Left ventricle myocardium inferior (tissue), 1 donor: ENCODE data around the gene CFHR3. TPM values are rescaled to one million over a fixed set of nuclear protein-coding genes. Genes with fewer than 3 reads are reported as not detected.

Source experiments
- DNase-seq: peaks from one replicate; pipeline ENCODE4 v3.0.0-alpha.2; 2020
- H3K27ac ChIP-seq: fragments of 200-600 bp; replicated peaks from 2 replicates; pipeline ENCODE4 v1.8.0; 2021
- H3K27me3 ChIP-seq: fragments of 200-600 bp; 2 replicates; pipeline ENCODE4 v1.8.0; 2021; ENCODE audit warnings: low read depth
- H3K36me3 ChIP-seq: fragments of 200-600 bp; 2 replicates; pipeline ENCODE4 v1.8.0; 2021
- H3K4me1 ChIP-seq: fragments of 200-600 bp; 2 replicates; pipeline ENCODE4 v1.8.0; 2021
- H3K4me3 ChIP-seq: fragments of 200-600 bp; 2 replicates; pipeline ENCODE4 v1.8.0; 2021; ENCODE audit warnings: mild to moderate bottlenecking, moderate library complexity
- H3K9me3 ChIP-seq: fragments of 200-600 bp; replicated peaks from 2 replicates; pipeline ENCODE4 v1.8.0; 2021
- intact Hi-C: fragments of 100-400 bp; cut with micrococcal nuclease; formaldehyde crosslinking; loops from one replicate; pipeline ENCODE4 v1.11.0; 2022
- long read RNA-seq: library from polyadenylated mRNA; unstranded; transcript quantifications from one replicate; pipeline ENCODE4 v2.0.0, GENCODE V29; 2021
- total RNA-seq: library from RNA; stranded (reverse); fragmentation: NEBNext Ultra II Directional; extraction: Animal tissue kit (Norgen Biotek cat#: 25700); gene quantifications from one replicate; pipeline ENCODE4 v1.2.1, GENCODE V29; 2021
- TF ChIP-seq, protein P1 (sequence below): fragments of 200-600 bp; IDR thresholded peaks from 2 replicates; pipeline ENCODE4 v1.8.0; 2021; ENCODE audit warnings: antibody characterized with exemption, mild to moderate bottlenecking, borderline replicate concordance
- donor health status: DM: no; HTN: yes; CAD: no; lungs with severe emphysema.

CFHR3 gene
- not detected for total RNA-seq
- long read RNA-seq, result 0 reads

DNA sequence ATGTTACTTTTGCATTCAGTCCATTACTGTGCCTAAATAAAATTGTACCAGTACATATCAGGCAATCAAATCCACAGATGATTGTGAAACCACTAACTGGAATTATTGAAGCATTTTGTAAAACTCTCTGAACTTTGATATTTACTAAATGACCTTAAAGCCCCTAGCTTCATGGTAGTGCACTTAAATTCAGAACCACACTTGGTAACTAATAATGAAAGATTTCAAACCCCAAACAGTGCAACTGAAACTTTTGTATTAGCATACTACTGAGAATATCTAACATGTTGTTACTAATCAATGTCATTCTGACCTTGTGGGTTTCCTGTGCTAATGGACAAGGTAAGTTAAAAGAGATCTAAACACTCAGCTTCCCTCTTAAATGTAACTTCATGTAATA is at the start of gene CFHR3:
Gene CFHR3 (plus strand): TSS at position 238 of the 400 bp plus-strand sequence. CDS start 47 bp downstream, at position 285.
- intact Hi-C loops, result no loop called here
- no peak for DNase-seq

DNA sequence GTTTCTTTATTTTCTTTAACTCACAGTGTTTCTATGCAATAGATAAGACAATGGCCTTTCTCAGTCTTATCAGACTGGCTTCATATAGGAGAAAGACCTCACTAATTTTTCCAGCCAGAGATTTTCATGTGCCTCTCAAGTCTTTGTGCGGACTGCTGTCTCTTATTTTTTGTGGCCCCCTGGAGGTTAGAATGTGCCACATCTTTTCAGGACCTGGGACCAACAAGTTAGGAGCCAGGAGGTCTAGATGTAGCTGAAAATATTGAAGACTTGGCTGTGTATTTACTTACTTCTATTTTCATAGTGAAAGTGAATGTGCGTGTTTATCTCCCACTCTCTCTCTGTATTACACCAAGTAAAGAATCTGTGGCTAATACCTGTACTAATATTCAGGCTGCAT is 42.1 kb upstream of the CFHR3 start:
- TF ChIP-seq, protein P1, sequence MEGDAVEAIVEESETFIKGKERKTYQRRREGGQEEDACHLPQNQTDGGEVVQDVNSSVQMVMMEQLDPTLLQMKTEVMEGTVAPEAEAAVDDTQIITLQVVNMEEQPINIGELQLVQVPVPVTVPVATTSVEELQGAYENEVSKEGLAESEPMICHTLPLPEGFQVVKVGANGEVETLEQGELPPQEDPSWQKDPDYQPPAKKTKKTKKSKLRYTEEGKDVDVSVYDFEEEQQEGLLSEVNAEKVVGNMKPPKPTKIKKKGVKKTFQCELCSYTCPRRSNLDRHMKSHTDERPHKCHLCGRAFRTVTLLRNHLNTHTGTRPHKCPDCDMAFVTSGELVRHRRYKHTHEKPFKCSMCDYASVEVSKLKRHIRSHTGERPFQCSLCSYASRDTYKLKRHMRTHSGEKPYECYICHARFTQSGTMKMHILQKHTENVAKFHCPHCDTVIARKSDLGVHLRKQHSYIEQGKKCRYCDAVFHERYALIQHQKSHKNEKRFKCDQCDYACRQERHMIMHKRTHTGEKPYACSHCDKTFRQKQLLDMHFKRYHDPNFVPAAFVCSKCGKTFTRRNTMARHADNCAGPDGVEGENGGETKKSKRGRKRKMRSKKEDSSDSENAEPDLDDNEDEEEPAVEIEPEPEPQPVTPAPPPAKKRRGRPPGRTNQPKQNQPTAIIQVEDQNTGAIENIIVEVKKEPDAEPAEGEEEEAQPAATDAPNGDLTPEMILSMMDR, result no peak
- no peak for DNase-seq
- Histone ChIP-seq H3K27ac (no peak overlapping the region), H3K27me3 (no peaks in the 10 kb centered on the region), H3K4me1 (no peaks in the 10 kb centered on the region), H3K9me3 (peaks cover 22% of the 10 kb centered on the region), H3K4me3 (no peak overlapping the region), H3K36me3 (peaks cover under 1% of the 10 kb centered on the region)
- intact Hi-C loops, result no loop called here

More for the DNA sequence above, at the start of gene CFHR3:
- H3K36me3 ChIP-seq, result no peaks in the 10 kb centered on the region
- H3K27ac ChIP-seq, result no peak within 1 kb of the TSS
- no peaks in the 10 kb centered on the region for H3K9me3 ChIP-seq
- H3K4me3 ChIP-seq, result no peak within 1 kb of the TSS
- TF ChIP-seq, protein P1, result no peak
- no peaks in the 10 kb centered on the region for H3K4me1 ChIP-seq
- H3K27me3 ChIP-seq, result no peaks in the 10 kb centered on the region

DNA sequence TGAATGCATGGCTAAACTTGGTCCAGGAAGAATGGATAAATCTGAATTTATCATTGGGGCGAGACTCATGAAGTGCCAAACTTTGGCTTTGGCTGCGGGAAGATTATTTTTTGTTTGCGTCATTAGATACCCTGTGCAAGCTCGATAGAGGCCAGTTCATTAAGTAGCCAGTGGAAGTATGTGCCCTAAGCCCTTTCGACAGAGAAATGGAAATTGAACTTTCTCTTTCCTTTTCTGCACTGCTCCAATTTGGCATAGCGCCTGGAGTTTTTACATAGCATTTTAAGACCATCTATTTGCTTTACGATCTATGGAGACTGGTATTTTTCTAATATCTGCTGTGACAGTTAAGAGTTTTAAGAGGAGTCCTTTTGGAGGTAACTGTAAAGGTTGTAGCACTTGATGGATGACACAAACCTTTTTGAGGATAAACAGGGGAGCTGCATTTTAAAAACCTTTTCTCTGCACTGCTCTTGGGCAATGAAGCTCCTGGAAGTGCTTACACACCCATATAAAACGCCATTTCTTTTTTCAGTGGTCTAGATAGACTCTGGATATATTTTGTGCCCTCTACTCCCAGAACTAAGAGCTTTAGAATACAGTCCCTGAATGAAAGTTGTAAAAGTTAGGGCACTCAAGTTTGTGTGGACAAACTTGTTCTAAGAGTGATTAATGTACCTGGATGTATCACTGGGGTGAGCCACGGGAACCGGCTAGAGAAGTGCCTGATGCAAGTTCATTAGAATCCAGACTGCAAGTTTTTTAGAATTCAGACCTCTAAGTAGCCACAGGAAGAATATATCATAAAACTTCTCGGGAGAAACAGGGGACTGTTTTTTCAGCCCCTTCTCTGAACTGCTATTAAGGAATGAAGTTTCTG is 41.3 kb upstream of the CFHR3 start:
- Histone ChIP-seq H3K36me3 (peaks cover 9% of the 10 kb centered on the region), H3K4me3 (no peak overlapping the region), H3K9me3 (peaks cover 28% of the 10 kb centered on the region), H3K4me1 (no peaks in the 10 kb centered on the region), H3K27me3 (no peaks in the 10 kb centered on the region), H3K27ac (no peak overlapping the region)
- DNase-seq, result no peak
- intact Hi-C loops, result no loop called here
- TF ChIP-seq, protein P1, result no peak

DNA sequence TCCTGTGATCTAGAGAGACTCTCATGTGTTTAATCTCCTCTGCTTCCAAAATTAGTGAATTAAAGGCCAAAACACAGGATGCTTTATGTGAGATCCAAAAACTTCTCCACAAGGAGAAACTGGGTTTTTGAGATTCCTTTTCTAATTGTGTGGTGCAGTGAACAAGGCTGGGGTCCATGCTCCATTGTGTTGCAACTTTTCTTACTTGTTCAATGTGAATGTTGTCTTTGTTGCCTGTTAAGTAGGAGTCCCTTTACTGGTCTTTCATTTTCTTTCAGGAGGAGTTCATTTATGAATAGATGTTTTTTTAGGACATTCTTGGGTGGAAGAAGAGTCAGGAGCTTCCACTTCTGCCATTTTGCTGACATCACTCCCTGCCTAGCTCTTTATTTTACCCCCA is 40.6 kb upstream of the CFHR3 start:
- TF ChIP-seq, protein P1, result no peak
- no peak overlapping the region for H3K27ac ChIP-seq
- H3K36me3 ChIP-seq, result peaks cover 15% of the 10 kb centered on the region
- intact Hi-C loops, result no loop called here
- H3K27me3 ChIP-seq, result no peaks in the 10 kb centered on the region
- no peak for DNase-seq
- H3K4me3 ChIP-seq, result no peak overlapping the region
- H3K4me1 ChIP-seq, result no peaks in the 10 kb centered on the region
- H3K9me3 ChIP-seq, result peaks cover 35% of the 10 kb centered on the region

DNA sequence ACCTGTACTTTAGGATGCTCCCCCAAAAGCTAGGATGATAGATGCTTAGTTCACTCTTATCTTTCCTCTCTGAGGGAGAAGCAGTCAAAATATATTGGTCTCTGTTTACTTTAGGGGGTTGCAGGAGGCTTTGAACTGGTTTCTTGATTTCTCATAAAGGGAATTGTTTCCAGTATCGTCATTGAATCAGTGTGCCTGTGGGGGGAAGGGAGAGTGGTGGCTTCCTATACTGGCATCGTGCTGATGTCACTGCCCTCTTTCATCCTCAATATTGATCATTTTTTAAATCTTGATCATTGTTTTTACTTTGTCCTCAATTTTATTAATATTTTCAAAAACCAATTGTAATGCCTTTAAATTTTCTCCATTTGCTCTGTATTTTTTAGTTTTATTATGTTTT is 40.2 kb upstream of the CFHR3 start:
- intact Hi-C loops, result no loop called here
- no peak overlapping the region for H3K27ac ChIP-seq

More for the DNA sequence above, 40.2 kb upstream of the CFHR3 start:
- peaks cover 16% of the 10 kb centered on the region for H3K36me3 ChIP-seq
- TF ChIP-seq, protein P1, result no peak
- no peaks in the 10 kb centered on the region for H3K4me1 ChIP-seq
- DNase-seq, result no peak
- peaks cover 37% of the 10 kb centered on the region for H3K9me3 ChIP-seq
- H3K4me3 ChIP-seq, result no peak overlapping the region
- no peaks in the 10 kb centered on the region for H3K27me3 ChIP-seq
